ENCODE data around the gene ARHGEF1.

GRCh38 chr19:41843371-41843770 is 39.6 kb upstream of the ARHGEF1 start:
- TF ChIP-seq CTCF (IDR thresholded peaks at IDR 0.05) (no peak), EZH2 (IDR thresholded peaks at IDR 0.05; ENCODE audit: borderline replicate concordance, insufficient read depth, low read depth, low read length, poor library complexity, severe bottlenecking) (no peak)
